ENCODE results near the gene KAZN. TPM values are rescaled to one million over a fixed set of nuclear protein-coding genes. Genes with fewer than 3 reads are reported as not detected.

Gene KAZN
- total RNA-seq, 2 donors from 2014 or later: 0.22 to 0.74 TPM

DNA sequence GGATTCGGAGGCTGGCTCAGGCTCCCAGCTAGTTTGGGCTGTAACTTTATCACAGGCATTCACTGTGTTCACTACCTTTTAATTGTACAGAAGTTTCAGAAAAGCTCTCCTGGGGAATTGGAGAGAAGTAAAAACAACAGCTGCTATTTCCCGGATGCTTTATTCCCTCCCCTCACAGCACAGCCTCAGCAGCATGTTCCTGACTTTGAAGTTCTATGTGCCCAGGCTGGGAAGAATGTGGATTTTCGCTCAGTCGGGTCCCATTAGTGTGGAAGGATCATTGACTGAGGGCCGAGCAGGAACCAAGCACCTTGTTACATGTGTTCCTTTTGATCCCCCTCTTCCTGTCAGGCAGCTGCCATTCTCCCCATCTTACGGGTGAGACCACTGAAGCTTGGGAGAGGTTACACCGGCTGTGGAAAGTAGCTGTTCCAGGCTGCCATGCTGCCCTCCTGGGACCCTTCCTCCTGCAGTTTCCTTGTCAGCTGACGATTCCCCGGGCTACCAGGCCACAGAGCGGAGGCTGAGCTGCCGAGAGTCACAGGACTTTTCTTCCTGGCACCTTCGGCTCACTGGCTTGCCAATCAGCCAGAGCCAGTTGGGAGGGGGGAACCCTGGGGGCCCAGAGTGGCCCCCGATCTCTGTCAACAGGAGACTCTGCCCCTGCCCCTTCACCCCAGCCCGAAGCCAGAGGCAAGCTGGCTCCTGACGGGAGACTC is 331.9 kb downstream of the KAZN start:
- no peak for ATAC-seq (replicated peaks)
- peaks cover 28% of the 10 kb centered on the region for H3K27me3 Mint-ChIP-seq
- no peaks in the 10 kb centered on the region for H3K9me3 Mint-ChIP-seq
- H3K4me1 Mint-ChIP-seq: no peaks in the 10 kb centered on the region
- no peaks in the 10 kb centered on the region for H3K36me3 Mint-ChIP-seq (ENCODE audit: low read depth)
- no peak overlapping the region for H3K4me3 Mint-ChIP-seq
- no peak overlapping the region for H3K27ac Mint-ChIP-seq

DNA sequence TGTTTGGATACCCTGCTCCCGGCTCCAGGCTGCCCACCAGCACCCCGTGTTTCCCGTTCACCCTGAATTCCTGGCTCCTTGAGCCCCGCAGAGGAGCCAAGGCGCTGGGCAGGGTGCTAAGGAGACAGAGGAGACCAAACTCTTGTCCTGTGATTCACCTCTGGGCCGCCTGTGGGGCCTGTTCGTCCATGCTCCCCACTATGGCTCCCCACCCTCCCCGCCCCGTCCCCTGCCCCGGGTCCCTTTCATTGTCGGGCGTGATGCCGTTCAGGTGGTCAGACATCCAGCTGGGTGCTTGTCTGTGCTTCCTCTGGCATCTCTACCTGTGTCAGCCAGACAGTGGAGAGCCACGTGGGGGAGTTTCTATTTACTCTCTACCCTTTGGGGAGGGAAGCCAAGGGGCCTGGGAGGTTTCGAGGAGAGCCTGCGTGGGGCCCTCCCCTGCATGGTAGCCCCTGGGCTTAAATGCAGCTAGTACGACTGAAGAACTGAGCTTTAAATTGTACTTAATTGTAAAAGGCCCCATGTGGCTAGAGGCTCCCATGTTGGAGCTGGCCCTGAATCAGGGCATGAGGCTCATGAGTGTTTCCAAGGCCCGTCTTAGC is 333.7 kb downstream of the KAZN start:
- no peaks in the 10 kb centered on the region for H3K4me1 Mint-ChIP-seq
- H3K27ac Mint-ChIP-seq: no peak overlapping the region
- peaks cover 13% of the 10 kb centered on the region for H3K27me3 Mint-ChIP-seq
- ATAC-seq (replicated peaks): no peak
- no peaks in the 10 kb centered on the region for H3K9me3 Mint-ChIP-seq
- H3K36me3 Mint-ChIP-seq (ENCODE audit: low read depth): no peaks in the 10 kb centered on the region
- H3K4me3 Mint-ChIP-seq: no peak overlapping the region

DNA sequence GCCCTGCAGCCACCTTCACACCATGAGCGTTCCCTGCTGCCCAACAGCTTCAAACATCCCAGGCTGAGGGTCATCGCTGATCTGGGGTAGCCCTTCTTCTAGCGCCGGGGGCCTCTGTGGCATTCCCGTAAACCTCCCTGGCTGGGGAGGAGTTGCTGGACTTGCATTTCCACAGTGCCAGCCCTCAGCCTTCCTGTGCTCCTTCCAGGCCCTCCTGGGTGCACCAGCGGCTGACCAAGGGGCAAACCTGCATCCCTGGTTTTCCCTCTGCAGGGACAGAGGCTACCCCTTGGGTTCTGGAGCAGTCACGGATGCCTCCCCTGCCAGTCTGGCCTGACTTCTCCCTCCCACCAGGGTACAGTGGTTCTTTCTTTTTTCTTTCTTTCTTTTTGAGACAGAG is 336.4 kb downstream of the KAZN start:
- Mint-ChIP-seq H3K36me3 (ENCODE audit: low read depth) (no peaks in the 10 kb centered on the region), H3K27me3 (peaks cover 3% of the 10 kb centered on the region), H3K27ac (no peak overlapping the region), H3K9me3 (no peaks in the 10 kb centered on the region), H3K4me3 (no peak overlapping the region), H3K4me1 (no peaks in the 10 kb centered on the region)
- ATAC-seq (replicated peaks): no peak

DNA sequence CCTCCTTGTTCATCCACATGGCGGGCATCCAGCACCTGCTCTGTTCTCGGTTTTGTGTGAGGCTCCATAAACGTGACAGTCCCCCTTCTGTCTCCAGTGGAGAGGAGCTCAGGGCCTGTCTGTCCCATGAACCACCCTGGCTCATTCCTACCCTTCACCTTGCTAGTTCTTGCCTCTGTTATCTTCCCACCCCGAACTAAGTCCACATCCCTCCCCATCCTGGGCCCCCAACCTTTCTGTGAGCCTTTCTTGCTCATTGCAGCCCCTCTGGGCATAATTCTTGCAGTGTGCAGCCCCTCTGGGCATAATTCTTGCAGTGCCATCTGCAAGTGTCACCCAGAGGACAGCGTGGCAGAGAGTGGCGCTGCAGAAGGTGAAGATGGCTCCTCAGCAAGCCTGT is 338.3 kb downstream of the KAZN start:
- ATAC-seq (replicated peaks): no peak
- Mint-ChIP-seq H3K9me3 (no peaks in the 10 kb centered on the region), H3K27me3 (peaks cover 3% of the 10 kb centered on the region), H3K4me3 (no peak overlapping the region), H3K4me1 (no peaks in the 10 kb centered on the region), H3K36me3 (ENCODE audit: low read depth) (no peaks in the 10 kb centered on the region), H3K27ac (no peak overlapping the region)

DNA sequence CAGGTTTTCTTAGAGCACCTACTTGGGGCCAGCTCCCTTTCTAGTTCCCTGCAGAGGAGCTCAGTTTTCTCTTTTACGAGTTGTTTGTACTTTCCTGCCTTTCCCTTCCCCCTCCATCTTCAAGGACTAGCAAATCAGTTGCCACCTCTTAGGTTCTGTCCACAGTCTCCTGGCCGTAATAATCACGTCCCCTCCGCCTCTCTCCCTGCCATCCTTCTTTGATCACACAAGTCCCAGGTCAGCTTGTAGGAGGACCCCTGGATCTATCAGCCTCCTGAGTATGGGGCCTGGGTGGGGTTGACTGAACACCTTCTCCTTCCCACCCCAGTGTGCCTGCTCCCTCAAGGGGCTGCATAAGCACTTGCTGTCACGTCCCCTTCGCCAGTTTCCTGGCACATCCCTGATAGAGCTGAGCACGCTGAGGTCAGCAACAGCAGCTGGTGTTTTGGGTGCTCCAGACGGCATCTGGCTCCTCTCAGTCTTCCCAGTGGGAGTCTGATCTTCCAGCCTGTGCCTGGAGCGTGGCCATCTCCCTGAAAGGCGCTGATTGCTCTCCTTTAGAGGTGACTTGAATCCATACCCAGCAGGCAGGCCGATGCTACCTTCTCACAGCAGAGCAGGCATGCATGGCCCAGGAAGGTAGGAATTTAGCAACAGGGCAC is 338.9 kb downstream of the KAZN start:
- H3K4me1 Mint-ChIP-seq: no peaks in the 10 kb centered on the region
- no peak for ATAC-seq (replicated peaks)
- H3K9me3 Mint-ChIP-seq: no peaks in the 10 kb centered on the region
- H3K4me3 Mint-ChIP-seq: no peak overlapping the region
- H3K27ac Mint-ChIP-seq: no peak overlapping the region
- peaks cover 5% of the 10 kb centered on the region for H3K27me3 Mint-ChIP-seq
- no peaks in the 10 kb centered on the region for H3K36me3 Mint-ChIP-seq (ENCODE audit: low read depth)

DNA sequence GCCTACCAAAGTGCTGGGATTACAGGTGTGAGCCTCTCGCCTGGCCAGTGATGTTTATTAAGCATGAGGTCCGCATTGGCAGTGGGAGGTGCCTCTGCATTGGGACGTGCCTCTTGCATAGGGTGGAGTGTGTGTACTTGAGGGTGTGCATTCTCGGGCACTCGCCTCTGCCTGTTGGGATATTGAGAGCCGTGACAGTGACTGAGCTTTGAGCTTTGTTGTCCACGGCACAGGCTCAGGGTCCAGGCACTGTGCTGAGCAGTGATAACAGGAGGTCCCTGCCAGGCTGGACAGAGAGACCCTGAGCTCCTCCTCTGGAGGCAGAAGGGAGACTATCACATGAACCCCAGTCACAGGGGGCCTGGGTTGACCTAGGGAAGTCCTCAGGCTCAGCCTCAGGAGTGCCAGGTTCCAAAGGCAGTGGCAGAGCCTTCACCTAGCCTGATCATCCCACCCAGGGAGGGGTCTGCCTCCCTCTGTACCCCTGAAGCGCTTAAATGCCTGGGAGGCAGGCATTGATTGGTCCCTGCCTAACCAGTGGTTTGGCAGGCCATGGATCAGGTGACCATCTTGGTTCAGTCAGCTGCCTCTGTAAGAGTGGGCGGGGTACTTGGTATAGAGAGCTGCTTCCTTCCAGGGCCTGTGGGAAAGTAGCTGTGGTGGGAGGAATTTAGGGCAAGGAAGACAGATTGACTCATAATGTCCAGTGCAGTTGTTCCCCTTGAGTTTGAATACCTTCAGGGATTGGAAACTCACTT is 341.2 kb downstream of the KAZN start:
- H3K27ac Mint-ChIP-seq: no peak overlapping the region
- ATAC-seq (replicated peaks): no peak

DNA sequence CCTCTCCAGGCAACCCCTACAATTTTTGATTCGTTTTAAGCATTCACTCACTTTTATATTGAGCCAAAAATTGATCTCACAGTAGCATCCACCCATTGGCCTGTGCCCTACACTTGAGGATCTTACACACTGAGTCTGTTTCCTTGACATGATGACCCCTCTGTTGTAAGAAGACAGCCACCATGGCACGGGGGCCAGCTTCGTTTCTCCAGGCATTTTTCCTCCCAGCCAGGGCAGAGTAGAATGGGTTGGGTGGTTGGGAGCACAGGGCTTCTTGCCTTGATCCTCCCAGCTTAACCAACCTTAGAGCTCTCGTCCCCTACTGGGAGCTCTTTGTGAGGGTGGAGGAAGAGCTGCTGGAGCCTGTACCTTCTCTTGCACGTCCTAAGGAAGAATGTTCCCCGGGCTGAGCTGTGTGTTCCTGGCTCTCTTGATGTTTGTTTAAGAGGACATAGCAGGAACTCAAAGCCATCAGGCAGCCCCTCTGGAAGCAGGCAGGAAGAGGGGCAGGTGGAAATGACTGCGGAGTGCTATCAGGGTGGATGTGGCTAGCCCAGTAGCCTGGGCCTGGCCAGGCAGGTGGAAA is 341.9 kb downstream of the KAZN start:
- Mint-ChIP-seq H3K27me3 (peaks cover 7% of the 10 kb centered on the region), H3K4me1 (no peaks in the 10 kb centered on the region), H3K4me3 (no peak overlapping the region), H3K27ac (no peak overlapping the region), H3K9me3 (no peaks in the 10 kb centered on the region), H3K36me3 (ENCODE audit: low read depth) (no peaks in the 10 kb centered on the region)
- no peak for ATAC-seq (replicated peaks)

More for the DNA sequence above, 341.2 kb downstream of the KAZN start:
- Mint-ChIP-seq H3K27me3 (peaks cover 7% of the 10 kb centered on the region), H3K36me3 (ENCODE audit: low read depth) (no peaks in the 10 kb centered on the region), H3K9me3 (no peaks in the 10 kb centered on the region), H3K4me1 (no peaks in the 10 kb centered on the region), H3K4me3 (no peak overlapping the region)

DNA sequence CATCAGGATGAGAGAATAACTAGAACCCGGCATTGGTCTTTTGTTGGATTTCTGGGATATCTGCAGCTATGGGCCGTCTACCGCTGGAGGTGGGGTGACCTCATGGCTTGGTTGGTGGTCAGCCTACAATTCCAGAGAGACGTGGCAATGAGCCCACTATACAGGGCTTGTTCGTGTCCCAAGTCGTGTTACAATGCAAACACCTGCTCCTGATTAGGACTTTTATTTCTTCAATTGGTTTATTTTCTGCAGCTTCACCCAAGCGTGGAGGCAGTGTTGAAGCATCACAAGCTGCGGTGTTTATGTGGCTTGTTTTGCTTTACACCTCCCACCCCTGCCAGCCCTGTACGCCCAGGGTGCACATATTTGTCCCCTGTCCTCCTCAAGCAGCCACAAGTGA is 343.4 kb downstream of the KAZN start:
- no peaks in the 10 kb centered on the region for H3K4me1 Mint-ChIP-seq
- H3K4me3 Mint-ChIP-seq: no peak overlapping the region
- H3K9me3 Mint-ChIP-seq: no peaks in the 10 kb centered on the region
- peaks cover 7% of the 10 kb centered on the region for H3K27me3 Mint-ChIP-seq
- H3K27ac Mint-ChIP-seq: no peak overlapping the region
- H3K36me3 Mint-ChIP-seq (ENCODE audit: low read depth): no peaks in the 10 kb centered on the region
- ATAC-seq (replicated peaks): no peak

DNA sequence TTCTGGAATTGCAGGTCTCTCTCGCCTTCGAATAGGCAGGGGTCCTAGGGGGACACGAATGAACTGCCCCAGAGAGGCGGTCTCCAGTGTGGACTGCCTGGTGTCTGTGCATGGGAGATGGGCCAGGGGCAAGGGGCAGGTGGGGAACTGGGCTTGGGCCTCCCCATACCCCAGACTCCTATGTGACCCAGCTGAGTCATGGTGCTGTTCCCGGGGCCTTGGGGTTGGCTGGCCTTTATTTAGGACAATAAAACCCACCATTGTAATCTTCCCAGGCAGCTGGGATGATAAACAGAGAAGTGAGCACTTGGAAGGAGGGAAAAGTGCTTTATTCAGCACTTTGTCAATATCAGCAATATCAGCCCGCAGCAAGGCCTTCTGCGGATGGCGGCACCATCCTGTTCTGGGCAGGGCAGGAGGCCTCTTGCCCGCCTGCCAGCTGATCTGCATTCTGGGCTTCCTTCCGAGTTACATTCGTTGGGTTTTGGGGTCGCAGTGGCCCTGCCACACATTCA is 346.0 kb downstream of the KAZN start:
- no peaks in the 10 kb centered on the region for H3K4me1 Mint-ChIP-seq
- H3K27ac Mint-ChIP-seq: no peak overlapping the region
- H3K27me3 Mint-ChIP-seq: peaks cover 10% of the 10 kb centered on the region
- no peak overlapping the region for H3K4me3 Mint-ChIP-seq
- no peak for ATAC-seq (replicated peaks)
- no peaks in the 10 kb centered on the region for H3K36me3 Mint-ChIP-seq (ENCODE audit: low read depth)
- no peaks in the 10 kb centered on the region for H3K9me3 Mint-ChIP-seq

DNA sequence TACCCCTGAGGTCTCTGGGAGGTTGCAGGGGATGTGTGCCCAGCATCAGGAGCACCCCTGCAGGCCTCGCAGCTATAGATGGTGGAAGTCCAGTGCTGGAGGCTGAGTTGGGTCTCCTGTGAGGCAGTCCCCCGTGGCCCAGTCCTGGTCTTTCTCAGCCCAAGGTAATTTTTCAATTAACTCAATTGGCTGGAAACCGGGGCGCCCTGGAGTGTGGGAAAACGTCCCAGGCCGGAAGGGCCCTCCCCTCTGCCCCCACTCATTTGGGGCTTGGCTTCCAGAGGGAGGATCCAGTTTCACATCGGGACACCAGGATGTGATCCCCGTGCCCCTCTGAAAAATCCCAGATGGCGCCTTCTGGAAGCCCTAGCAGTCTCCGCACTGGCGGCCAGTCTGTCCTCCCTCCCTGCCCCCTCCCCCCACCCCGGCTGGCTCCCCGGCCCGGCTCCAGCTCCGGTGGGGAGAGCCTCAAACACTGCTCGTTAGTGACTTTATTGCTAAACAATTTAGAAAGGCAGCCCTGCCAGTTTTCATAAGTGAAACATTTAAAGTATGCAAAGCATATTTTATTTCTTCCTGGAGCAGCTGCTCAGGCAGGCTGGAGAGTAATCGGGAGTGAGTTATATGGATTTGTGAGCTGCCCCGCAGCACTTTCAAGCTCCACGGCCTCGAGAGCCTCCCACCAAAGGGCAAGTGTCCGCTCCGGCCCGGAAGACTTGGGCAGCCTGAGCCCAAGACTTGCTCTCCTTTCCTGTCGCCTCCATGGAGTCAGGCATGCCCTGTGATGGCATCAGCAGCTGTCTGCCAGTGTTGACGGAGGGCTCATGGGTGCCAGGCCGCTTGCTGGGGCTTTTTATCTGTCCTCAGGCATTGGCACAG is 346.9 kb downstream of the KAZN start:
- ATAC-seq (replicated peaks): no peak
- Mint-ChIP-seq H3K9me3 (no peaks in the 10 kb centered on the region), H3K4me3 (no peak overlapping the region), H3K36me3 (ENCODE audit: low read depth) (no peaks in the 10 kb centered on the region), H3K27ac (no peak overlapping the region), H3K4me1 (no peaks in the 10 kb centered on the region), H3K27me3 (peaks cover 10% of the 10 kb centered on the region)

DNA sequence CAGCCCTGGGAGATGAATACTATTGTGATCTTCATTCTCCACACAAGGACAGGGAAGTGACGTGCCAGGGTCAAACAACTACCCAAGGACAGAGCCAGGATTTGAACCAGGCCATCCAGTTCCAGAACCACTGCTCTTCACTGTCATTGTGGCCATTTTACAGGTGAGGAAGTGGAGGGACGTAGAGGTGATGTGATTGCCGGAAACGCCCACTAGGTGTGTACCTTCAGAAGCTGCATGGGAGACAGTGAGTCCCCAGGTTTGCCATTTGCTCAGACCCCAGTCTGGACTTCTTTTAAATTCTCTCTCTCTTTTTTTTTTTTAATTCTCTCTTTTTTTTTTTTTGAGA is 347.5 kb downstream of the KAZN start:
- no peak overlapping the region for H3K4me3 Mint-ChIP-seq
- ATAC-seq (replicated peaks): no peak
- no peaks in the 10 kb centered on the region for H3K36me3 Mint-ChIP-seq (ENCODE audit: low read depth)
- no peak overlapping the region for H3K27ac Mint-ChIP-seq
- H3K4me1 Mint-ChIP-seq: no peaks in the 10 kb centered on the region
- peaks cover 10% of the 10 kb centered on the region for H3K27me3 Mint-ChIP-seq
- no peaks in the 10 kb centered on the region for H3K9me3 Mint-ChIP-seq

DNA sequence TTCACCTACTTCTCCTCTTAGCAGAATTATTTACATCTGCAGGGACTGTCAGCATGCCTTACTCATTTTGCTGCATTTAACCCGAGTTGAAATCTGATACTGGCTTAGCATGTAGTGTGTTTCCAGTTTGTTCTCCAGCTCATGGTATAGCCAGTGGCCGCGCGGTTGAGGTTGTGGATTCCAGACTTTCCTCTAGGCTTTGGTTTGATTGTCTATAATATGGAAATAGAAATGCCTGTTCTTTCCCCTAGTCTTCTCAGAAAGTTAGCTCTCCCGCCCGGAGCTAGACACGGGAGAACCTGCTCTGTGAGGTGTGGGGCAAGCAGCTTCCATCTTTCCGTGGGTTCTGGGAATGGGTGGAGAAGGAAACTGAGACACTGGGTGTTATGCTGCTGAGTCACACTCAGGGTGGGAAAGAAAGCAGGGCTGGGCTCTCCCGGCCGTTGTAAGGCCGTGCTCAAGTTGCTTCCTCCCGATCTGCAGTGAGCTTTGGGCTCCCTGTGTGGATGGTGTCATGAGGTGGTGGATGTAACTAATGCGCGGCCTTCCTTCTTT is 348.3 kb downstream of the KAZN start:
- Mint-ChIP-seq H3K4me1 (no peaks in the 10 kb centered on the region), H3K36me3 (ENCODE audit: low read depth) (no peaks in the 10 kb centered on the region), H3K4me3 (no peak overlapping the region), H3K9me3 (no peaks in the 10 kb centered on the region), H3K27me3 (peaks cover 10% of the 10 kb centered on the region), H3K27ac (no peak overlapping the region)
- no peak for ATAC-seq (replicated peaks)

DNA sequence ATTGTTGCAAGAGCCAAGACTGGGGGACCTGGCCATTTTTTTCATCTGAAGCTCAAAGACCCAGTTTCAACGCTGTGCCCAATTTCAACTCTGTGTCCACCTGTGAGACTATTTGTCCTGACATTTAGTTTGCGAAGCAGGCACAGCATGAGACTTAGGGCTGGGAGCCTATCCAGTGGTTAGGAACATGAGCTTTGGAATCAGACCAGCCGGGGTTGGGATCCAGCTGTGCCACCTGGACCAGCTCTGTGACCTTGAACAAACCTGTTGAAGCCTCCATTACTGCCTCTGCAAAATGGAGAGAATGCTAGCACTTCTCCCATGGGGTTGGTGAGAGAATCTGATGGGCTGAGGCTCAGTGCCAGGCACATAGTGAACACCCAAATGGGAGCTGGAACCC is 348.9 kb downstream of the KAZN start:
- ATAC-seq (replicated peaks): no peak
- Mint-ChIP-seq H3K4me3 (no peak overlapping the region), H3K4me1 (no peaks in the 10 kb centered on the region), H3K9me3 (no peaks in the 10 kb centered on the region), H3K36me3 (ENCODE audit: low read depth) (no peaks in the 10 kb centered on the region), H3K27ac (no peak overlapping the region), H3K27me3 (peaks cover 8% of the 10 kb centered on the region)
